Hepatic stellate cell (primary cell): ENCODE measurements around the gene RBBP9.
"Not testable (repeated sequence)": the region's sequence is repeated elsewhere in the genome, so short reads cannot be mapped to it uniquely, and the experiment has no call there.

ENCODE experiments used
- DNase-seq: peaks from one replicate; pipeline ENCODE4 v3.0.0; 2011; ENCODE audit warnings: low spot score

RBBP9 gene

GRCh38 chr20:18496740-18497592 lies at the start of gene RBBP9:
Gene RBBP9, minus strand, starts transcription at chr20:18497225. Its CDS starts 58 bp downstream, at chr20:18497167.
- peak; percentile 79 for DNase-seq

GRCh38 chr20:18545566-18545965 lies 48.5 kb upstream of the RBBP9 start:
- DNase-seq, result no peak

GRCh38 chr20:18543932-18544331 lies 46.9 kb upstream of the RBBP9 start:
- DNase-seq, result no peak

- no peak for DNase-seq
Observed at GRCh38 chr20:18543216-18543615, 46.2 kb upstream of the RBBP9 start.

GRCh38 chr20:18541741-18542140 lies 44.7 kb upstream of the RBBP9 start:
- DNase-seq, result no peak

GRCh38 chr20:18537651-18538050 lies 40.6 kb upstream of the RBBP9 start:
- DNase-seq, result no peak

GRCh38 chr20:18533978-18534644 lies 37.1 kb upstream of the RBBP9 start:
- DNase-seq, result no peak

GRCh38 chr20:18533491-18533890 lies 36.5 kb upstream of the RBBP9 start:
- DNase-seq, result no peak

GRCh38 chr20:18532626-18533025 lies 35.6 kb upstream of the RBBP9 start:
- no peak for DNase-seq

GRCh38 chr20:18529041-18529440 lies 32.0 kb upstream of the RBBP9 start:
- no peak for DNase-seq

- DNase-seq, result peak; percentile 29
Observed at GRCh38 chr20:18527836-18528235, 30.8 kb upstream of the RBBP9 start.

GRCh38 chr20:18527339-18527738 lies 30.3 kb upstream of the RBBP9 start:
- DNase-seq, result no peak

GRCh38 chr20:18526761-18527160 lies 29.7 kb upstream of the RBBP9 start:
- not testable (repeated sequence) for DNase-seq

- DNase-seq, result peak; percentile 21
Observed at GRCh38 chr20:18524646-18525045, 27.6 kb upstream of the RBBP9 start.

- DNase-seq, result no peak
Observed at GRCh38 chr20:18523066-18523465, 26.0 kb upstream of the RBBP9 start.

- not testable (repeated sequence) for DNase-seq
Observed at GRCh38 chr20:18522066-18522465, 25.0 kb upstream of the RBBP9 start.

GRCh38 chr20:18515973-18516372 lies 18.9 kb upstream of the RBBP9 start:
- no peak for DNase-seq

- no peak for DNase-seq
Observed at GRCh38 chr20:18514127-18514526, 17.1 kb upstream of the RBBP9 start.

GRCh38 chr20:18513208-18513607 lies 16.2 kb upstream of the RBBP9 start:
- DNase-seq, result no peak

GRCh38 chr20:18511571-18511970 lies 14.5 kb upstream of the RBBP9 start:
- no peak for DNase-seq

- DNase-seq, result peak; percentile 98
Observed at GRCh38 chr20:18507218-18508191, 10.5 kb upstream of the RBBP9 start, which contains the start of gene SEC23B. Gene SEC23B, plus strand, starts transcription at chr20:18507940. Its CDS starts 2,896 bp downstream, at chr20:18510836.

- DNase-seq, result no peak
Observed at GRCh38 chr20:18506744-18507143, 9.7 kb upstream of the RBBP9 start.
